NCI-H187 (cell line): Measurements from ENCODE around the gene KRTAP10-11.

Experiments used
- DNase-seq, 2 experiments: peaks; one replicate each; lab custom pipeline; 2025; lab: John Stamatoyannopoulos, UW

The KRTAP10-11 gene

GRCh38 chr21:44695184-44695583 is 49.0 kb downstream of the KRTAP10-11 start:
- no peak for DNase-seq

GRCh38 chr21:44695641-44696040 is 49.4 kb downstream of the KRTAP10-11 start:
- no peak for DNase-seq

- no peak for DNase-seq
Observed at GRCh38 chr21:44696572-44696971, 50.4 kb downstream of the KRTAP10-11 start.
